ENCODE measurements around the gene SLC44A5. TPM values are rescaled to one million over a fixed set of nuclear protein-coding genes. Genes with fewer than 3 reads are reported as not detected.

Gene SLC44A5
- total RNA-seq, 1 donor from 2014 or later = 0.20 TPM

DNA sequence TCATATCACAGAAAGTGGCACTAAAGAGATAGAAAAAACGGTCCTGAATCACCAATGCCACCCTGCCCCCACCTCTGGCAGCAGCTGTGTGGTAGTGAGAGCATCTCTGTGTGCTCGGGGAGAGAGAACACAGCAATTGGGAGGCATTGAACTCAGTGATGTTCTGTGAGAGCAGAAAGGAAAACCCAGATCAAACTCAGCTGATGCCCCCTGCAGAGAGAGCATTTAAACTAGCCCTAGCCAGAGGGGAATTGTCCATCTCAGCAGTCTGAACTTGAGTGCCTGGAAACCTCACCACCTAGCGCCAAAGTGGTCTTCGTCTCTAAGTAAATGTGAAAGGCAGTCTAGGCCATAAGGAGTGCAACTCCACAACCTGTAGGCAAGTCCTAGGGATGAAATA is 21.3 kb downstream of the SLC44A5 start:
- no peaks in the 10 kb centered on the region for H3K4me1 Mint-ChIP-seq (ENCODE audit: low read depth)
- H3K27ac Mint-ChIP-seq (ENCODE audit: unreplicated experiment) = no peak overlapping the region
- H3K27me3 Mint-ChIP-seq (ENCODE audit: low read depth) = peaks cover 3% of the 10 kb centered on the region
- H3K9me3 Mint-ChIP-seq (ENCODE audit: low read depth) = peaks cover 12% of the 10 kb centered on the region
- no peak for DNase-seq (ENCODE audit: low spot score)
- no peak overlapping the region for H3K4me3 Mint-ChIP-seq (ENCODE audit: unreplicated experiment)
- TF ChIP-seq, protein P1, sequence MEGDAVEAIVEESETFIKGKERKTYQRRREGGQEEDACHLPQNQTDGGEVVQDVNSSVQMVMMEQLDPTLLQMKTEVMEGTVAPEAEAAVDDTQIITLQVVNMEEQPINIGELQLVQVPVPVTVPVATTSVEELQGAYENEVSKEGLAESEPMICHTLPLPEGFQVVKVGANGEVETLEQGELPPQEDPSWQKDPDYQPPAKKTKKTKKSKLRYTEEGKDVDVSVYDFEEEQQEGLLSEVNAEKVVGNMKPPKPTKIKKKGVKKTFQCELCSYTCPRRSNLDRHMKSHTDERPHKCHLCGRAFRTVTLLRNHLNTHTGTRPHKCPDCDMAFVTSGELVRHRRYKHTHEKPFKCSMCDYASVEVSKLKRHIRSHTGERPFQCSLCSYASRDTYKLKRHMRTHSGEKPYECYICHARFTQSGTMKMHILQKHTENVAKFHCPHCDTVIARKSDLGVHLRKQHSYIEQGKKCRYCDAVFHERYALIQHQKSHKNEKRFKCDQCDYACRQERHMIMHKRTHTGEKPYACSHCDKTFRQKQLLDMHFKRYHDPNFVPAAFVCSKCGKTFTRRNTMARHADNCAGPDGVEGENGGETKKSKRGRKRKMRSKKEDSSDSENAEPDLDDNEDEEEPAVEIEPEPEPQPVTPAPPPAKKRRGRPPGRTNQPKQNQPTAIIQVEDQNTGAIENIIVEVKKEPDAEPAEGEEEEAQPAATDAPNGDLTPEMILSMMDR (IDR thresholded peaks at IDR 0.05) = no peak
- H3K36me3 Mint-ChIP-seq (ENCODE audit: low read depth) = no peaks in the 10 kb centered on the region

DNA sequence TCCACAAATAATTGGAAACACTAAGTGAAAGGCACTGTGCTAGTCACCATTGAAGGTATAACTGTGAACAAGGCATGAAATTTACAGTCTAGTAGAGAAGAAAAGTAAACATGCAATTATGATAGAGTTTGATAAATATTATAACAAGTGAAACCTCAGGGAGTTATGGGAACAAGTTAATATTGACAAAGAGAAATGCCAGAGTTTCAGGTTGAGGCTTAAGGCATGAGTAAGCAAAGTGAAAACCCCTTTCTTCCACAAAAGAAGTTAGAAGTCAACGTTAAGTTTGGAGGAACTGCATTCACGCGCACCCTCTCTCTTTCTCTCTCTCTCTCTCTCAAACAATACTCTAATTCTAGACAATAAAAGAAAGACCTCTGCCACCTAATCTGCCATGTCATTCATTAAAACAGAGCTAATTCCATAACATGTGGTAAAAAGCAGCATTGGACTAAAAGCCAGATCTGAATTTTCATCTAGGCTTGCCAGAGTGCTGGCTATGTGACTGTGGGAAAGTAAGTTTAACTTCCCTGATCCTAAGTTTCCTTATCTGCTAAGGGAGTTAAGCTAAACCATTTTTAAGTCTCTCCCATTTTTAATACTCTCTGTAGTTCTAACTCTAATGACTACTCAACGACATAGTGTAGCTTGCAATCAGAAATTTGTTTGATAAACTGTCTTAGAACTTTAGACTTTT is 22.0 kb downstream of the SLC44A5 start:
- Mint-ChIP-seq H3K36me3 (ENCODE audit: low read depth) (no peaks in the 10 kb centered on the region), H3K4me1 (ENCODE audit: low read depth) (no peaks in the 10 kb centered on the region), H3K27me3 (ENCODE audit: low read depth) (peaks cover 3% of the 10 kb centered on the region), H3K4me3 (ENCODE audit: unreplicated experiment) (no peak overlapping the region), H3K9me3 (ENCODE audit: low read depth) (peaks cover 12% of the 10 kb centered on the region), H3K27ac (ENCODE audit: unreplicated experiment) (no peak overlapping the region)
- TF ChIP-seq, protein P1 (IDR thresholded peaks at IDR 0.05) = no peak
- DNase-seq (ENCODE audit: low spot score) = no peak

DNA sequence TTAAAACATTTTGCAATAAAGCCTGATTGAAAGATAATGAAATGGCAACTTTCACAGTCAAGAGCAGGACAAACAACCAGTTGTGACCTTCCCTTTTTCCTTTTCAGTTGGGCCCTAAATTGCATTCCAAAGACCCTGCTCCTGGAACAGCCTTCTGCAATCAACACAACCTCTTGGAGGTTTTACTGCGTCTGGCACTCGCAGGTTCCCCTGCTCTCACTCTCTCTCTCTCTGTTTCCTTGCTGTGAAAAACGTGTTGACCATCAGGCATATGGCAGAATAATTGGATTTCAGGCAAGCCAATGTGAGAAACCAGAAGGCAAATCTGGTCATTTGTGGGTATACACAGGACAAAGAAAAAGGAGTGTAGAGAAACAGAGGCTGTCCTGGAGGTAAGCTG is 23.2 kb downstream of the SLC44A5 start:
- H3K27me3 Mint-ChIP-seq (ENCODE audit: low read depth) = peaks cover 3% of the 10 kb centered on the region
- H3K4me1 Mint-ChIP-seq (ENCODE audit: low read depth) = no peaks in the 10 kb centered on the region
- TF ChIP-seq, protein P1 (IDR thresholded peaks at IDR 0.05) = no peak
- H3K27ac Mint-ChIP-seq (ENCODE audit: unreplicated experiment) = no peak overlapping the region
- DNase-seq (ENCODE audit: low spot score) = no peak
- H3K36me3 Mint-ChIP-seq (ENCODE audit: low read depth) = no peaks in the 10 kb centered on the region
- no peak overlapping the region for H3K4me3 Mint-ChIP-seq (ENCODE audit: unreplicated experiment)
- peaks cover 5% of the 10 kb centered on the region for H3K9me3 Mint-ChIP-seq (ENCODE audit: low read depth)

DNA sequence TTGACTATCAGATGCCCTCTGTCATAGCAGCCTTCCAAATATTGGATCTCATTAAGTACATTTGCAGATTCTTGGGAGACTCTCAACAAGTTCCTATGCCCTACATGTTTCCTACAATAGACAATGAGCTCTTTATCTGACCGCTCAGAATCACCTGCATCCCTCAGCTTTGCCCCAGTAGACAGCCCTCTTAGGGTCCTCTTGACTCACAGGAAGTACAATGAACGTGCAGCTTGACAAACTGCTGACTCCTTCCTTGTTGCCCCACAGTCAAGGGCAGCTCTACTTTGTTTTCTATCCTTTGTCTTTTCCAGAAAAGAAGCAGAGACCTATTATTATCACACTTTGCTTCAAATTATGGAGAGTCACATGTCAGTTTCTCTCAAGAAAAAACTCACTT is 27.6 kb downstream of the SLC44A5 start:
- H3K36me3 Mint-ChIP-seq (ENCODE audit: low read depth) = no peaks in the 10 kb centered on the region
- peaks cover 3% of the 10 kb centered on the region for H3K27me3 Mint-ChIP-seq (ENCODE audit: low read depth)
- no peak overlapping the region for H3K27ac Mint-ChIP-seq (ENCODE audit: unreplicated experiment)

DNA sequence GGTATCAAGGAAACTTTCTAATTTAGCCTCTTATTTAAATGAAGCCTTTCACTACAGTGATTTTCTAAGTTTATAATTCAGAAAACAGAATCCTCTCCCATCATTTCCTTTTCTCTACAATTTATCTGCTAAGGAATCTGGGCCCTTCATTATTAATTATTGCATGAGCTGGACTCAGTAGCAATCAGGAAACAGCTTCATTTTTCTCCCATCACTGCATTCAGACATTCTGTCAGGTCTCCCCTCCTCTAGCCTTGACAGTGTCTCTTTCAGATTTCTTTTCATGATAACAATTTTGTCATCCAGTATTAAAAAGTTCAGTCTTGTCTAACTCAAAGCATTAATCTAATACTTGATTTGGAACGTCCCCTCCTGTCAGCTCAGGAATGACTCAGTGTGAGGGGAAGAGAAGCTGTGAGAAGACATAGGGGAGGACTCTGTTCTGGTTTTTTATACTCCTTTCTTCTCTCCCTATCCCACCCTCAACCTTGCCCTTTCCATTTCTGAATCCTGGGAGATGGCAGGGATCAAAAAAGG is 28.1 kb downstream of the SLC44A5 start:
- Mint-ChIP-seq H3K27me3 (ENCODE audit: low read depth) (peaks cover 3% of the 10 kb centered on the region), H3K4me3 (ENCODE audit: unreplicated experiment) (no peak overlapping the region), H3K4me1 (ENCODE audit: low read depth) (no peaks in the 10 kb centered on the region), H3K36me3 (ENCODE audit: low read depth) (no peaks in the 10 kb centered on the region), H3K27ac (ENCODE audit: unreplicated experiment) (no peak overlapping the region), H3K9me3 (ENCODE audit: low read depth) (no peaks in the 10 kb centered on the region)
- TF ChIP-seq, protein P1 (IDR thresholded peaks at IDR 0.05) = no peak
- DNase-seq (ENCODE audit: low spot score) = no peak

More for the DNA sequence above, 27.6 kb downstream of the SLC44A5 start:
- Mint-ChIP-seq H3K9me3 (ENCODE audit: low read depth) (no peaks in the 10 kb centered on the region), H3K4me1 (ENCODE audit: low read depth) (no peaks in the 10 kb centered on the region), H3K4me3 (ENCODE audit: unreplicated experiment) (no peak overlapping the region)
- TF ChIP-seq, protein P1 (IDR thresholded peaks at IDR 0.05) = no peak
- DNase-seq (ENCODE audit: low spot score) = no peak

All from chondrocyte (in vitro differentiated cells).